ENCODE results near the gene AMN1.

Gene AMN1

GRCh38 chr12:31627456-31628054 lies 101.3 kb downstream of the AMN1 start:
- DNase-seq, result no peak

- DNase-seq, result no peak
Measured at GRCh38 chr12:31626270-31626995, 102.4 kb downstream of the AMN1 start.

GRCh38 chr12:31622038-31622437 lies 106.8 kb downstream of the AMN1 start:
- DNase-seq, result no peak

Measured in hematopoietic multipotent progenitor cell treated with erythropoietin and hydrocortisone succinate and interleukin-3 and kit ligand, for 4 days (in vitro differentiated cells).